GM12878 (cell line): ENCODE data around the gene DIP2C. TPM values are rescaled to one million over a fixed set of nuclear protein-coding genes. Genes with fewer than 3 reads are reported as not detected.

Experiments used
- ATAC-seq: fragments of 200-7000 bp; cut with Tn5 transposase; 3 replicates; pipeline ENCODE4 v1.9.1; 2020; ENCODE audit warnings: mild to moderate bottlenecking, moderate library complexity
- BruUV-seq: library from RNA; stranded (reverse); fragments of 400-500 nt; replicated peaks from 2 replicates; lab custom pipeline; 2021; lab: Mats Ljungman, UMichigan
- CTCF ChIA-PET: fragments of 300-600 bp; sonication (Branson Sonifier 250); formaldehyde crosslinking; extraction: SDS; loops from one replicate; lab custom pipeline; 2021; ENCODE audit warnings: inconsistent platforms; lab: Yijun Ruan, JAX
- POLR2A ChIA-PET: fragments of 350-600 bp; formaldehyde crosslinking; extraction: SDS; loops from one replicate; lab custom pipeline; 2021; ENCODE audit warnings: inconsistent platforms; lab: Charles Lee
- RAD21 ChIA-PET: fragments of 300-600 bp; sonication (Branson Sonifier 250); formaldehyde crosslinking; loops from one replicate; lab custom pipeline; 2023; ENCODE audit warnings: antibody characterized with exemption; ENCODE audit not compliant: unreplicated experiment; lab: Charles Lee
- SMC1A ChIA-PET: fragments of 300-600 bp; sonication (Branson Sonifier 250); formaldehyde crosslinking; loops from one replicate; lab custom pipeline; 2023; ENCODE audit not compliant: unreplicated experiment, uncharacterized antibody; lab: Charles Lee
- DNase-seq: peaks from one replicate; pipeline ENCODE4 v3.0.0-alpha.2; 2011; ENCODE audit warnings: low read depth, low spot score
- FAIRE-seq: peaks from 3 replicates; lab custom pipeline; 2011; peaks lifted over from hg19 to GRCh38; lab: Jason Lieb, UNC
- H2AFZ ChIP-seq: 2 replicates; pipeline ENCODE4 v1.6.0; 2011; ENCODE audit warnings: low read depth, low read length, control low read depth; ENCODE audit not compliant: control insufficient read depth
- H3K27ac ChIP-seq: 2 replicates; pipeline ENCODE4 v1.5.1; 2011; ENCODE audit warnings: control low read depth; ENCODE audit not compliant: control insufficient read depth, insufficient read depth
- H3K27me3 ChIP-seq, 2 experiments: replicated peaks in 1 of 2; 2 replicates each; pipeline versions ENCODE4 v1.6.0 to v1.6.1; 2011; ENCODE audit warnings: low read length in 1 of 2; ENCODE audit not compliant: control insufficient read depth in 2 of 2, insufficient read depth in 2 of 2
- H3K36me3 ChIP-seq, 2 experiments: 2 replicates each; pipeline ENCODE4 v1.5.1; 2011; ENCODE audit warnings: low read length in 1 of 2; ENCODE audit not compliant: control insufficient read depth in 2 of 2, insufficient read depth in 2 of 2
- H3K4me1 ChIP-seq: 2 replicates; pipeline ENCODE4 v1.6.1; 2011; ENCODE audit warnings: mild to moderate bottlenecking, low read length, moderate library complexity, mixed read lengths; ENCODE audit not compliant: control insufficient read depth, insufficient read depth
- H3K4me2 ChIP-seq: 2 replicates; pipeline ENCODE4 v1.6.0; 2011; ENCODE audit warnings: control low read depth; ENCODE audit not compliant: control insufficient read depth, insufficient read depth
- H3K4me3 ChIP-seq: fragments of 200-600 bp; sonication (generic); 2 replicates; pipeline ENCODE4 v1.5.1; 2016
- H3K79me2 ChIP-seq: 2 replicates; pipeline ENCODE4 v1.6.0; 2011; ENCODE audit warnings: low read length; ENCODE audit not compliant: control insufficient read depth, insufficient read depth
- H3K9ac ChIP-seq: 2 replicates; pipeline ENCODE4 v1.8.0; 2011; ENCODE audit warnings: low read length, control low read depth, mixed read lengths; ENCODE audit not compliant: control insufficient read depth, insufficient read depth
- H3K9me3 ChIP-seq: replicated peaks from 3 replicates; pipeline ENCODE4 v1.5.1; 2011; ENCODE audit warnings: mild to moderate bottlenecking, low read length; ENCODE audit not compliant: control insufficient read depth, insufficient read depth
- H4K20me1 ChIP-seq: 2 replicates; pipeline ENCODE4 v1.6.0; 2011; ENCODE audit not compliant: control insufficient read depth, insufficient read depth
- CBX3 ChIP-seq: fragments of 200-600 bp; sonication (generic); IDR thresholded peaks from 2 replicates; pipeline ENCODE4 v1.6.1; 2016; ENCODE audit warnings: low read depth, borderline replicate concordance
- RAD21 ChIP-seq: IDR thresholded peaks from 2 replicates; pipeline ENCODE4 v1.6.1; 2011; ENCODE audit warnings: mild to moderate bottlenecking, low read depth, low read length, moderate library complexity; ENCODE audit not compliant: insufficient read depth
- WGBS: methylation state at CpG from one replicate; pipeline ENCODE4 v1.1.6; 2016; ENCODE audit warnings: low lambda C conversion rate; ENCODE audit not compliant: insufficient replicate concordance, insufficient coverage; ENCODE audit errors: missing lambda C conversion rate; 5-methylcytosine and 5-hydroxymethylcytosine counted together
- in situ Hi-C: fragments of 300-500 bp; cut with MboI; formaldehyde crosslinking; loops from 9 replicates; pipeline ENCODE4 v1.14.3; 2018; ENCODE audit warnings: mixed read lengths
- intact Hi-C: fragments of 100-400 bp; cut with micrococcal nuclease; formaldehyde crosslinking; loops from one replicate; pipeline ENCODE4 v1.14.2; 2022; ENCODE audit not compliant: unreplicated experiment
- polyA plus RNA-seq, 11 experiments: library from polyadenylated mRNA; depleted of rRNA in 4 of 11; unstranded in 6 of 11; stranded (reverse) in 5 of 11; fragments of >200 nt; fragmentation: Nextera tagmentation in 4 of 11; fragmentation: Illumina TruSeq in 1 of 11; extraction: Ambion mirVana in 4 of 11; extraction: Trizol in 1 of 11; gene quantifications; 1 replicate in 1 of 11; 2 replicates in 10 of 11; pipeline versions ENCODE4 v1.2.1 to v1.2.3, GENCODE V29; 2011 to 2016; ENCODE audit warnings: inconsistent platforms in 2 of 11, missing spikeins in 2 of 11, low read depth in 1 of 11
- total RNA-seq, 4 experiments: library from RNA; depleted of rRNA in 3 of 4; stranded (reverse); fragments of >200 nt in 3 of 4; fragmentation: Illumina TruSeq in 1 of 4; extraction: Trizol in 1 of 4; gene quantifications; 2 replicates each; pipeline versions ENCODE4 v1.2.1 to v1.2.3, GENCODE V29; 2013 to 2021
- TF ChIP-seq, protein P1 (sequence below): fragments of 450-650 bp; formaldehyde crosslinking; IDR thresholded peaks from 2 replicates; pipeline ENCODE4 v1.4.0; 2020; ENCODE audit warnings: mild to moderate bottlenecking, moderate library complexity

Gene DIP2C
- total and polyA plus RNA-seq, 10 of the 15 experiments (the other 5 are each of a cell fraction or from before 2014, with no cell fraction given) = 0.01 to 0.10 (median 0.06) TPM

DNA sequence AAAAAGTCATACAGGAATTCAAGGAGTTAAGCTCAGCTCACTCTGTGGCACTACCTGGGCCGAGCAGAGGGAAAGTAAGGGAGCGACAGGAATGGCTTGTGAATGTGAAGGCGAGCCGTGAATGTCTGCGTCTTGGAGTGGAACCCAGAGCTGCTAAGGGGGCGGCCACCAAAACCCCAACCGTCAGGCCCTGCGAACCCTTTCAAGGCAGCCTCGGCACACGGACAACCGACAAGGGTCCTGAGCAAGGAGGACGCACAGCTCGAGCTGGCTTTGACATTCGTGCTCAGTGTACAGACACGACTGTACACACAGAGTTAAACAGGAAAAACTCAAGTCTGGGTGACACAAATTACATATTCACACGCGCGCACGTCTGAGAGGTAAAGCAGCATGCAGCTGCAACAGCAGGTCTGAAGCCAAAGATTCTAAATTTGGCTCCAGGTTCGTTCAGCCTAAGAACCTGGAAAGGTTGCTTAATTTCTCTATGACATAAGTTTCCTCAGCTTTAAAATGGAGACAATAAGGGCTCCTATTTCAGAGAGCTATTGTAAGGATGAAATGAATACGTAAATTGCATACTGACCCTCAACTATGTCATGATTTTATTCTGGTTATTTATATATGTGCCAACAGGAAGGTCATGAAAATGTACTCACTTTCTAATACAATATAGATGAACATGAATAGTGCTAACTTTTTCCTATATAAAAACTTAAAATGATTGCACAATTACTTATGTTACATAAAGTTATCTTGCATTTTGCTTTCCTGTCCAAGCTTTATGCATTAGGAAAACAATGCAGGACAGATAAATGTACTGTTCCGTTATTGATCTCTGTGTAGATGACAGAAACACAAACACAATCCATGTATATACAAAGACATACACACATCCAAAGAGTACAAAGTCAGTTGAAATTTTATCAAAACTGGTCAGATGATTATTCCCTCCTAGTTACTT, 361.3 kb downstream of the DIP2C start:
- no peak for FAIRE-seq
- no peak overlapping the region for H2AFZ ChIP-seq
- DNase-seq = no peak
- H3K27me3 ChIP-seq = no peaks in the 10 kb centered on the region
- H3K4me3 ChIP-seq = no peak overlapping the region
- RAD21 ChIA-PET = no interaction called here
- no peaks in the 10 kb centered on the region for H3K79me2 ChIP-seq
- H3K4me2 ChIP-seq = no peak overlapping the region
- CTCF ChIA-PET = no interaction called here
- SMC1A ChIA-PET = no interaction called here
- WGBS = 92% methylated on average over 22 of the region's 22 CpGs
- no peak for TF ChIP-seq CBX3
- TF ChIP-seq, protein P1, sequence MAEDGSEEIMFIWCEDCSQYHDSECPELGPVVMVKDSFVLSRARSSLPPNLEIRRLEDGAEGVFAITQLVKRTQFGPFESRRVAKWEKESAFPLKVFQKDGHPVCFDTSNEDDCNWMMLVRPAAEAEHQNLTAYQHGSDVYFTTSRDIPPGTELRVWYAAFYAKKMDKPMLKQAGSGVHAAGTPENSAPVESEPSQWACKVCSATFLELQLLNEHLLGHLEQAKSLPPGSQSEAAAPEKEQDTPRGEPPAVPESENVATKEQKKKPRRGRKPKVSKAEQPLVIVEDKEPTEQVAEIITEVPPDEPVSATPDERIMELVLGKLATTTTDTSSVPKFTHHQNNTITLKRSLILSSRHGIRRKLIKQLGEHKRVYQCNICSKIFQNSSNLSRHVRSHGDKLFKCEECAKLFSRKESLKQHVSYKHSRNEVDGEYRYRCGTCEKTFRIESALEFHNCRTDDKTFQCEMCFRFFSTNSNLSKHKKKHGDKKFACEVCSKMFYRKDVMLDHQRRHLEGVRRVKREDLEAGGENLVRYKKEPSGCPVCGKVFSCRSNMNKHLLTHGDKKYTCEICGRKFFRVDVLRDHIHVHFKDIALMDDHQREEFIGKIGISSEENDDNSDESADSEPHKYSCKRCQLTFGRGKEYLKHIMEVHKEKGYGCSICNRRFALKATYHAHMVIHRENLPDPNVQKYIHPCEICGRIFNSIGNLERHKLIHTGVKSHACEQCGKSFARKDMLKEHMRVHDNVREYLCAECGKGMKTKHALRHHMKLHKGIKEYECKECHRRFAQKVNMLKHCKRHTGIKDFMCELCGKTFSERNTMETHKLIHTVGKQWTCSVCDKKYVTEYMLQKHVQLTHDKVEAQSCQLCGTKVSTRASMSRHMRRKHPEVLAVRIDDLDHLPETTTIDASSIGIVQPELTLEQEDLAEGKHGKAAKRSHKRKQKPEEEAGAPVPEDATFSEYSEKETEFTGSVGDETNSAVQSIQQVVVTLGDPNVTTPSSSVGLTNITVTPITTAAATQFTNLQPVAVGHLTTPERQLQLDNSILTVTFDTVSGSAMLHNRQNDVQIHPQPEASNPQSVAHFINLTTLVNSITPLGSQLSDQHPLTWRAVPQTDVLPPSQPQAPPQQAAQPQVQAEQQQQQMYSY = no peak
- TF ChIP-seq RAD21 = no peak
- H3K4me1 ChIP-seq = peaks cover 10% of the 10 kb centered on the region
- in situ Hi-C loops (no loop called here), intact Hi-C loops (no loop called here)
- no peaks in the 10 kb centered on the region for H3K9me3 ChIP-seq
- H3K27ac ChIP-seq = no peak overlapping the region
- no peaks in the 10 kb centered on the region for H4K20me1 ChIP-seq
- no TSS peak for BruUV-seq
- no peaks in the 10 kb centered on the region for H3K36me3 ChIP-seq
- POLR2A ChIA-PET = no interaction called here
- no peak for ATAC-seq
- H3K9ac ChIP-seq = no peak overlapping the region
